ENCODE data around the gene HEG1.

The HEG1 gene

DNA sequence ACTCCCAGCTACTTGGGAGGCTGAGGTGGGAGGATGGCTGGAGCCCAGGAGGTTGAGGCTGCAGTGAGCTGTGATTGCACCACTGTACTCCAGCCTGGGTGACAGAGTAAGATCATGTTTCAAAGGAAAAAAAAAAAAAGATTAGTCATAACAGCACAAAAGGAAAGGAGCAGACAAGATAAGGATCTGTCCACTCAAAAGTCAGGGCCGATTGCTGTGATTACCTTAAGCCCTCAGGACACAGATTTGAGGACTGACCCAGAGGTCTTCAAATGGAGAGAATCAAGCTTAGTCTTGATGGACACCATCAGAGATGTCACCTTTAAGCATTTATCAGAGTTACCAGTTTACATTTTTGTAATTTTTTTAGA, 23.9 kb upstream of the HEG1 start:
- no peak for DNase-seq (ENCODE audit: extremely low spot score)
- ChIA-PET POLR2A (no interaction called here), CTCF (interaction anchor here (1.0 kb wide), 1 partner anchor 32 kb away, joined by 3 read pairs; no protein-coding TSS in a partner anchor)
- TF ChIP-seq, protein P1, sequence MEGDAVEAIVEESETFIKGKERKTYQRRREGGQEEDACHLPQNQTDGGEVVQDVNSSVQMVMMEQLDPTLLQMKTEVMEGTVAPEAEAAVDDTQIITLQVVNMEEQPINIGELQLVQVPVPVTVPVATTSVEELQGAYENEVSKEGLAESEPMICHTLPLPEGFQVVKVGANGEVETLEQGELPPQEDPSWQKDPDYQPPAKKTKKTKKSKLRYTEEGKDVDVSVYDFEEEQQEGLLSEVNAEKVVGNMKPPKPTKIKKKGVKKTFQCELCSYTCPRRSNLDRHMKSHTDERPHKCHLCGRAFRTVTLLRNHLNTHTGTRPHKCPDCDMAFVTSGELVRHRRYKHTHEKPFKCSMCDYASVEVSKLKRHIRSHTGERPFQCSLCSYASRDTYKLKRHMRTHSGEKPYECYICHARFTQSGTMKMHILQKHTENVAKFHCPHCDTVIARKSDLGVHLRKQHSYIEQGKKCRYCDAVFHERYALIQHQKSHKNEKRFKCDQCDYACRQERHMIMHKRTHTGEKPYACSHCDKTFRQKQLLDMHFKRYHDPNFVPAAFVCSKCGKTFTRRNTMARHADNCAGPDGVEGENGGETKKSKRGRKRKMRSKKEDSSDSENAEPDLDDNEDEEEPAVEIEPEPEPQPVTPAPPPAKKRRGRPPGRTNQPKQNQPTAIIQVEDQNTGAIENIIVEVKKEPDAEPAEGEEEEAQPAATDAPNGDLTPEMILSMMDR (IDR thresholded peaks at IDR 0.05; ENCODE audit: control extremely low read depth, extremely low read depth, low read depth, missing control alignments), result no peak

DNA sequence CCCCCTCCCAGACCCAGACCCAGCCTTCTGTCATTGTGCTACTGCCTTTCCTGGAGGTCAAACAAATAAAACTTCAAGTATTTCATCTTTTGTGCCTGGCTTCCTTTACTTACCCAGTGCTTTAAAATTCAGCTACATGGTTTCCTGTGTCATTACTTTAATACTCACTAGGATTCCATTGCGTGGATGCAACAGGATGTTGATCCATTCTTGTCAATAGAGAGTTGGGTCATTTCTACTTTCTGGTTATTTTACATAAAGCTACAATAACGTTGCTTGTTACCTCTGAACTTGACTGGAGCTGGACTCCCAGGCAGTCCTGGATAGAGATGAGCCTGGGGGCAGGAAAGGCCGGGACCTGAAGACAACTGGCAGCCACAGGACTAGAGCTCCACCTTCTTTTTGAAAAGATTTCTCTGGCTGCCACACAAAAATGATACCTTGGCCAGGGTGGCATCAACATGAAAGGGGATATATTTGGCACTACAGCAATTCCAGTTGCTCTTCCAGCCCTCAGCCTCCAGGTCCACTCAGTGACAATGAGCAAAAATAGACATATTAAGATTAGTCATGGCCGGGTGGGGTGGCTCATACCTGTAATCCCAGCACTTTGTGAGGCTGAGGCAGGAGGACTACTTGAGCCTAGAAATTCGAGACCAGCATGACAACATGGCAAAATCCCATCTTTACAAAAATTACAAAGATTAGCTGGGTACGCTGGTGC, 23.3 kb upstream of the HEG1 start:
- CTCF ChIA-PET, result interaction anchor here (0.7 kb wide), 1 partner anchor 506 kb away, joined by 3 read pairs; no protein-coding TSS in a partner anchor

GRCh38 chr3:125077864-125078263, 22.1 kb upstream of the HEG1 start:
- ChIA-PET POLR2A (no interaction called here), CTCF (no interaction called here)
- TF ChIP-seq, protein P1 (IDR thresholded peaks at IDR 0.05; ENCODE audit: control extremely low read depth, extremely low read depth, low read depth, missing control alignments), result no peak
- no peak for DNase-seq (ENCODE audit: extremely low spot score)

More for the DNA sequence above, 23.3 kb upstream of the HEG1 start:
- DNase-seq (ENCODE audit: extremely low spot score), result no peak
- POLR2A ChIA-PET, result no interaction called here
- TF ChIP-seq, protein P1 (IDR thresholded peaks at IDR 0.05; ENCODE audit: control extremely low read depth, extremely low read depth, low read depth, missing control alignments), result no peak

DNA sequence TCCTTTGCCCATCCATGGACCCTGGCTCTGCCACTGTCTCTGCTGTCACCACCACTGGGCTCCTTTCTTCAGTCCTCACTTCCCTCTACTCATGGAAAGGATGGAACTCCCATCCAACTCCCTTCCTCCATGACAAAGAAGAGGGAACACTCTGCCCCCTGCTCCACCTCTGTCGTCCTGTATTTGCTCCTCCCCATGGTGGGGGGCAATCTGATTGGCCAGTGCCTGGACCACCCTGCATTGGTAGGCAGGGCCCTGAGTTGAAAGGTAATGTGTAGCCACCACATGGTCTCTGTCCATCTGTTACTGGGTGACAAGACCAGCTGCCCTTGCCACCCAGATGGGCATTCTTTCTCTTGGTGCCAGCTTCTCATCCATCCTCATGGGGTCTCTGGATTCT, 20.7 kb upstream of the HEG1 start:
- POLR2A ChIA-PET, result no interaction called here
- DNase-seq (ENCODE audit: extremely low spot score), result no peak
- CTCF ChIA-PET, result interaction anchor here (1.0 to 1.3 kb wide), 2 partner anchors 19 to 66 kb away, joined by 3 read pairs; no protein-coding TSS in a partner anchor
- TF ChIP-seq, protein P1 (IDR thresholded peaks at IDR 0.05; ENCODE audit: control extremely low read depth, extremely low read depth, low read depth, missing control alignments), result no peak

DNA sequence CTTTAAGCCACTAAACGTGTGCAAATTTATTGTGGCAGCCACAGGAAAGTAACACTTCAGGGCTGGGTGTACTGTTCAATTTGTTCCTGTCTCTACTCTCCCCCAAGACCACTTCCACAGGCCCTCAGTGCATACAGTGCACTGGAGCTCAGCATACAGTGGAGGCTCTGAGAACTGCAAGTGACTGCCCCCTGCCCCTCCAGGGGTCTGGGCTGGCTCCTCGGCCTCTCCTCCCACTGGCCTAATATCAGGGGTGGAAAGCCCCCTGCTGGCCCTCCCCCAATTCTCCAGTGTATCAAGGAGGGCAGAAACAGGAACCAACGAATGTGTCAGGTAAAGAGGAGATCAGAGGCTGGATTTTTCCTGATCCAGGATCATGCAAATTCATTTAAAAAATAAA, 19.9 kb upstream of the HEG1 start:
- ChIA-PET POLR2A (no interaction called here), CTCF (interaction anchor here (1.6 kb wide), 1 partner anchor 13 kb away, joined by 3 read pairs; no protein-coding TSS in a partner anchor)
- TF ChIP-seq, protein P1 (IDR thresholded peaks at IDR 0.05; ENCODE audit: control extremely low read depth, extremely low read depth, low read depth, missing control alignments), result no peak
- DNase-seq (ENCODE audit: extremely low spot score), result no peak

DNA sequence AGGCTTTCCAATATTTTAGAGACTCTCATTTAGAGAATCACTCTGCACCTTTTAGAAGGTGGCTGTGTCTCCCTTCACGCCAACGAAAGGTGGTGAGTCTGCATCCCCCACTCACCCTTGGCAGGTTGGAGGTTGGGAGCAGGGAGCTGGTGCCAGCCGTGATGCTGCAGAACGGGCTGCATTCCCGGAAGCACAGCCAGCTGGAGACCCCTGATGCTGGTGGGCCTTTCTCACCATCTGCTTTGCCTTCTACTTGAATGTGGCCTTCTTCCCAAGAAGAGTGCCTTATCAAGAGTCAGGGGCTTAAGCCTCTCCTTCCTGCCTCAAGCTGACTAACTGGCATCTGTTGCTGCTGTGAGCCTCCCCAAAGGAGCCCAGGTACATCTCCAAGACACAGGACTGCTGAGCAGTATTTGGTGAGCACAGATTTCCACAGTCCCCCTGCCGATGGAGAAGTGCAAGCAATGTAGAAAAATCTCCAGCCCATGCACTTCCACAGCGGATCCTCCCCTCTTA, 17.7 kb upstream of the HEG1 start:
- TF ChIP-seq, protein P1 (IDR thresholded peaks at IDR 0.05; ENCODE audit: control extremely low read depth, extremely low read depth, low read depth, missing control alignments), result no peak
- ChIA-PET POLR2A (no interaction called here), CTCF (interaction anchor here (1.6 kb wide), 1 partner anchor 25 kb away, joined by 6 read pairs; no protein-coding TSS in a partner anchor)
- no peak for DNase-seq (ENCODE audit: extremely low spot score)

All from GM10248 (cell line).